ENCODE results near the gene RIN2. TPM values are rescaled to one million over a fixed set of nuclear protein-coding genes. Genes with fewer than 3 reads are reported as not detected.

Gene RIN2
- total RNA-seq, 4 donors from 2014 or later = 60.9 to 88.3 (median 83.2) TPM

DNA sequence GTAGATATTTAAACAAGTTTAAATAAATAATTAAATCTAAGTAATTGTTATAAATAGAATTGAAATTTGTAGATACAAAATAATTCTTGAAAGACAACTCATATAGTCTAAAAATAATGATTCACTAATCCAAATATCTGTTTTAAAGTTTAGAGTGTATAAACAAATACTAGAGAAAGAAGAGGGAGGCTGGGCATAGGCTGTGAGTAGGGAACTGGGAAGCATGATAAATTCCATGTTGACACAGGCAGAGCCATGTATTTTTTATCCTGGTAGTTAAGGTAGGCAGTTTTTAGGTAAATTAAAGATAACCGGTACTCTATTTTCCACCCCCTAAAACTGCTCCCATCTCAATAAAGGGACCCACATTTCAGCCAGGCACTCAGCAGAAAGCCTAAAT lies 11.7 kb upstream of the RIN2 start:
- no peak overlapping the region for H3K4me3 ChIP-seq (ENCODE audit: low read depth, poor library complexity, severe bottlenecking)
- WGBS, 2 donors = 97 to 98% methylated on average over 1 of the region's 1 CpG
- DNase-seq (ENCODE audit: low spot score in 2 of 2) = no peak
- intact Hi-C loops (cut with DNase I; ENCODE audit: low total_unique reads) = no loop called here
- TF ChIP-seq CTCF (IDR thresholded peaks at IDR 0.05) (no peak), POLR2A (IDR thresholded peaks at IDR 0.05) (no peak)

GRCh38 chr20:19747903-19748302 lies 10.2 kb upstream of the RIN2 start:
- TF ChIP-seq CTCF (IDR thresholded peaks at IDR 0.05) (no peak), POLR2A (IDR thresholded peaks at IDR 0.05) (no peak)
- intact Hi-C loops (cut with DNase I; ENCODE audit: low total_unique reads) = no loop called here
- WGBS, 2 donors = 93 to 94% methylated on average over 4 of the region's 4 CpGs

GRCh38 chr20:19748681-19749080 lies 9.4 kb upstream of the RIN2 start:
- intact Hi-C loops (cut with DNase I; ENCODE audit: low total_unique reads) = no loop called here
- no peak overlapping the region for H3K4me3 ChIP-seq (ENCODE audit: low read depth, poor library complexity, severe bottlenecking)
- WGBS, 2 donors = 76 to 85% methylated on average over 2 of the region's 2 CpGs

More at GRCh38 chr20:19747903-19748302, 10.2 kb upstream of the RIN2 start:
- no peak for DNase-seq (ENCODE audit: low spot score in 2 of 2)
- H3K4me3 ChIP-seq (ENCODE audit: low read depth, poor library complexity, severe bottlenecking) = no peak overlapping the region

GRCh38 chr20:19749618-19750071 lies 8.4 kb upstream of the RIN2 start:
- intact Hi-C loops (cut with DNase I; ENCODE audit: low total_unique reads) = no loop called here
- H3K4me3 ChIP-seq (ENCODE audit: low read depth, poor library complexity, severe bottlenecking) = no peak overlapping the region
- DNase-seq (ENCODE audit: low spot score in 2 of 2) = no peak
- TF ChIP-seq POLR2A (IDR thresholded peaks at IDR 0.05) (no peak), CTCF (IDR thresholded peaks at IDR 0.05) (no peak)
- WGBS, 2 donors = 64 to 83% methylated on average over 3 of the region's 3 CpGs

More at GRCh38 chr20:19748681-19749080, 9.4 kb upstream of the RIN2 start:
- DNase-seq (ENCODE audit: low spot score in 2 of 2) = no peak
- no peak for TF ChIP-seq POLR2A (IDR thresholded peaks at IDR 0.05)
- TF ChIP-seq CTCF (IDR thresholded peaks at IDR 0.05) = no peak

DNA sequence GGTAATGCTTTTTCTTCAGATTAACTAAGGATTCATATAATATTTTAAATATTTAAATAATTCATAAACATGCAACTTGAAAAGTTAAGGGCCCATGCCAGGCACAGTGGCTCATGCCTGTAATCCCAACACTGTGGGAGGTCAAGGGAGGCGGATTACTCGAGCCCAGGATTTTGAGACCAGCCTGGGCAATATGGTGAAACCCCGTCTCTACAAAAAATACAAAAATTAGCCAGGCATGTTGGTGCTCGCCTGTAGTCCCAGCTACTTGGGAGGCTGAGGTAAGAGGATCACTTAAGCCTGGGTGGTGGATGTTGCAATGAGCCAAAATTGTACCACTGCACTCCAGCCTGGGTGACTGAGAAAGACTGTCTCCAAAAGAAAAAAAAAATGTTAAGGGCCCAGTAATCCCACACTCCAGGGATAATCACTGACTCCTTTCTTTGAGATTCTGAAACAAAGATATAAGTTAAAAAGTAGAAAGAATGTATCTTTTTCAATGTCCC lies 7.9 kb upstream of the RIN2 start:
- H3K4me3 ChIP-seq (ENCODE audit: low read depth, poor library complexity, severe bottlenecking) = no peak overlapping the region
- intact Hi-C loops (cut with DNase I; ENCODE audit: low total_unique reads) = no loop called here
- DNase-seq (ENCODE audit: low spot score in 2 of 2) = peak in 1 of 2 donors; percentile 53
- 77 to 83% methylated on average over 4 of the region's 4 CpGs for WGBS, 2 donors
- TF ChIP-seq CTCF (IDR thresholded peaks at IDR 0.05) = no peak
